Rectal smooth muscle tissue (tissue), 1 donor: ENCODE measurements around the gene GALM.
"Not testable (repeated sequence)": the region's sequence is repeated elsewhere in the genome, so short reads cannot be mapped to it uniquely, and the experiment has no call there.

Experiments
- H3K27ac ChIP-seq: one replicate; pipeline ENCODE4 v1.7.0; 2013; ENCODE audit warnings: low read depth, low read length, inconsistent platforms
- H3K27me3 ChIP-seq: one replicate; pipeline ENCODE4 v1.7.0; 2013; ENCODE audit warnings: low read length; ENCODE audit not compliant: control insufficient read depth, insufficient read depth
- H3K36me3 ChIP-seq: one replicate; pipeline ENCODE4 v1.7.0; 2013; ENCODE audit warnings: low read length; ENCODE audit not compliant: control insufficient read depth, insufficient read depth
- H3K4me1 ChIP-seq: one replicate; pipeline ENCODE4 v1.7.0; 2013; ENCODE audit warnings: low read length; ENCODE audit not compliant: control insufficient read depth, insufficient read depth
- H3K4me3 ChIP-seq: one replicate; pipeline ENCODE4 v1.7.0; 2013; ENCODE audit warnings: low read length
- H3K9ac ChIP-seq: one replicate; pipeline ENCODE4 v1.7.0; 2013; ENCODE audit warnings: low read length

Gene GALM

GRCh38 chr2:38697116-38697840 is 31.4 kb downstream of the GALM start:
- no peak overlapping the region for H3K4me3 ChIP-seq

GRCh38 chr2:38698467-38699003 is 32.6 kb downstream of the GALM start:
- no peaks in the 10 kb centered on the region for H3K36me3 ChIP-seq
- H3K9ac ChIP-seq: no peak overlapping the region
- H3K27me3 ChIP-seq: no peaks in the 10 kb centered on the region
- no peak overlapping the region for H3K27ac ChIP-seq
- no peaks in the 10 kb centered on the region for H3K4me1 ChIP-seq
- no peak overlapping the region for H3K4me3 ChIP-seq

More at GRCh38 chr2:38697116-38697840, 31.4 kb downstream of the GALM start:
- no peak overlapping the region for H3K27ac ChIP-seq
- no peak overlapping the region for H3K9ac ChIP-seq
- H3K36me3 ChIP-seq: no peaks in the 10 kb centered on the region
- H3K27me3 ChIP-seq: no peaks in the 10 kb centered on the region
- H3K4me1 ChIP-seq: no peaks in the 10 kb centered on the region

- Histone ChIP-seq H3K4me1 (no peaks in the 10 kb centered on the region), H3K27me3 (no peaks in the 10 kb centered on the region), H3K27ac (no peak overlapping the region), H3K4me3 (no peak overlapping the region), H3K9ac (no peak overlapping the region), H3K36me3 (no peaks in the 10 kb centered on the region)
Observed at GRCh38 chr2:38700113-38700785, 34.3 kb downstream of the GALM start.

GRCh38 chr2:38700881-38701458 is 35.1 kb downstream of the GALM start:
- peaks cover 2% of the 10 kb centered on the region for H3K36me3 ChIP-seq
- no peak overlapping the region for H3K4me3 ChIP-seq
- H3K27me3 ChIP-seq: no peaks in the 10 kb centered on the region
- H3K4me1 ChIP-seq: no peaks in the 10 kb centered on the region
- no peak overlapping the region for H3K9ac ChIP-seq
- H3K27ac ChIP-seq: no peak overlapping the region

- no peaks in the 10 kb centered on the region for H3K27me3 ChIP-seq
- no peak overlapping the region for H3K4me3 ChIP-seq
- no peak overlapping the region for H3K27ac ChIP-seq
- H3K9ac ChIP-seq: no peak overlapping the region
- H3K36me3 ChIP-seq: peaks cover 2% of the 10 kb centered on the region
- no peaks in the 10 kb centered on the region for H3K4me1 ChIP-seq
Observed at GRCh38 chr2:38701542-38701941, 35.6 kb downstream of the GALM start.

- H3K9ac ChIP-seq: no peak overlapping the region
- H3K36me3 ChIP-seq: peaks cover 2% of the 10 kb centered on the region
Observed at GRCh38 chr2:38702413-38702812, 36.5 kb downstream of the GALM start.

GRCh38 chr2:38703336-38703735 is 37.4 kb downstream of the GALM start:
- H3K9ac ChIP-seq, H3K4me3 ChIP-seq, H3K4me1 ChIP-seq: not testable (repeated sequence)

More at GRCh38 chr2:38702413-38702812, 36.5 kb downstream of the GALM start:
- no peak overlapping the region for H3K4me3 ChIP-seq
- H3K4me1 ChIP-seq: no peaks in the 10 kb centered on the region
- H3K27ac ChIP-seq: no peak overlapping the region
- H3K27me3 ChIP-seq: no peaks in the 10 kb centered on the region

GRCh38 chr2:38704664-38705063 is 38.8 kb downstream of the GALM start:
- Histone ChIP-seq H3K27me3 (no peaks in the 10 kb centered on the region), H3K4me3 (no peak overlapping the region), H3K27ac (no peak overlapping the region), H3K4me1 (no peaks in the 10 kb centered on the region), H3K9ac (no peak overlapping the region), H3K36me3 (peaks cover 2% of the 10 kb centered on the region)

More at GRCh38 chr2:38703336-38703735, 37.4 kb downstream of the GALM start:
- not testable (repeated sequence) for H3K27me3 ChIP-seq, H3K27ac ChIP-seq, H3K36me3 ChIP-seq

GRCh38 chr2:38706846-38707345 is 41.0 kb downstream of the GALM start:
- Histone ChIP-seq H3K36me3 (peaks cover 7% of the 10 kb centered on the region), H3K27me3 (no peaks in the 10 kb centered on the region), H3K9ac (no peak overlapping the region), H3K4me1 (no peaks in the 10 kb centered on the region), H3K27ac (no peak overlapping the region), H3K4me3 (no peak overlapping the region)

- not testable (repeated sequence) for H3K4me3 ChIP-seq, H3K27ac ChIP-seq, H3K36me3 ChIP-seq
Observed at GRCh38 chr2:38708491-38708890, 42.6 kb downstream of the GALM start.

GRCh38 chr2:38708900-38709566 is 43.1 kb downstream of the GALM start:
- H3K9ac ChIP-seq: no peak overlapping the region

More at GRCh38 chr2:38708491-38708890, 42.6 kb downstream of the GALM start:
- H3K9ac ChIP-seq, H3K4me1 ChIP-seq, H3K27me3 ChIP-seq: not testable (repeated sequence)

More at GRCh38 chr2:38708900-38709566, 43.1 kb downstream of the GALM start:
- Histone ChIP-seq H3K27me3 (no peaks in the 10 kb centered on the region), H3K4me3 (no peak overlapping the region), H3K4me1 (no peaks in the 10 kb centered on the region), H3K27ac (no peak overlapping the region), H3K36me3 (peaks cover 7% of the 10 kb centered on the region)
